ENCODE measurements around the gene SIX3.

DNA sequence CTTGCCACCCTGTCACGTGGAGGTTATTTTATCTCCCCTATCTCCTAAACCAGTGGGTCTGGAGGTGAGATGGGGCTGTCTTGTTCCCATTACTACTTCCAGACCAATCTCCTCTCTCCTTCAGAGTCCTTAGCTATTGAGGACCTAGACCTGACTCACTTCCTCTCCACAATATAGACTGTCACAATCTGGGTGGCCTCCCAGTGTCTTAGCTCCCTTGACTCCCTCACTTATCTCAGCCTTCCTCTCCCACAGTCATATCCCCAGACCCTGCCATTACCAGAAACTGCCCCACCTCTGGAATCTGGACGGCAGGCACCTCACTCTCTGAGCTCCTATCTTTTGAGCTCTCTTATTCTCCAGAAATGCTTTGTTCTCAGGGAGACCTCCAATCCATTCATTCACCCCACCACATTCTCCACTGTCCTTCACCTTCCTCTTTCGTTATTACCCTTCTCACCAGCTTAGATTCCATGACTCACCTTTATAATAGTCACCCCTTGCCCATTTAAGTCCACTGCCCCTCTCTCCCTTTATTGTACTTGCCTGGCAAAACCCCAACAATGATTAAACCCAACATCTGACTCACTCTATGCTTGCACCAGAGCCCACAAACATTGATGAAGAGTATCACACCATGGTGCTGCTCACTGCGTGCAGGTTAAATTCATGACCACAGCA lies 23.3 kb upstream of the SIX3 start:
- no peak for TF ChIP-seq POLR2A (IDR thresholded peaks at IDR 0.05)
- TF ChIP-seq, protein P1, sequence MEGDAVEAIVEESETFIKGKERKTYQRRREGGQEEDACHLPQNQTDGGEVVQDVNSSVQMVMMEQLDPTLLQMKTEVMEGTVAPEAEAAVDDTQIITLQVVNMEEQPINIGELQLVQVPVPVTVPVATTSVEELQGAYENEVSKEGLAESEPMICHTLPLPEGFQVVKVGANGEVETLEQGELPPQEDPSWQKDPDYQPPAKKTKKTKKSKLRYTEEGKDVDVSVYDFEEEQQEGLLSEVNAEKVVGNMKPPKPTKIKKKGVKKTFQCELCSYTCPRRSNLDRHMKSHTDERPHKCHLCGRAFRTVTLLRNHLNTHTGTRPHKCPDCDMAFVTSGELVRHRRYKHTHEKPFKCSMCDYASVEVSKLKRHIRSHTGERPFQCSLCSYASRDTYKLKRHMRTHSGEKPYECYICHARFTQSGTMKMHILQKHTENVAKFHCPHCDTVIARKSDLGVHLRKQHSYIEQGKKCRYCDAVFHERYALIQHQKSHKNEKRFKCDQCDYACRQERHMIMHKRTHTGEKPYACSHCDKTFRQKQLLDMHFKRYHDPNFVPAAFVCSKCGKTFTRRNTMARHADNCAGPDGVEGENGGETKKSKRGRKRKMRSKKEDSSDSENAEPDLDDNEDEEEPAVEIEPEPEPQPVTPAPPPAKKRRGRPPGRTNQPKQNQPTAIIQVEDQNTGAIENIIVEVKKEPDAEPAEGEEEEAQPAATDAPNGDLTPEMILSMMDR (IDR thresholded peaks at IDR 0.05 in 4 of 5, conservative IDR thresholded peaks at IDR 0.05 in 1 of 5) = no peak
